Fibroblast of skin of right quadriceps (primary cell): ENCODE results near the gene MAGEA12.
"Not testable (repeated sequence)": the region's sequence is repeated elsewhere in the genome, so short reads cannot be mapped to it uniquely, and the experiment has no call there.

Source experiments
- DNase-seq: peaks from one replicate; pipeline ENCODE4 v3.0.0-alpha.2; 2013

The MAGEA12 gene

GRCh38 chrX:152766562-152766961 is 33.0 kb downstream of the MAGEA12 start:
- DNase-seq = not testable (repeated sequence)

GRCh38 chrX:152769549-152770289 is 36.2 kb downstream of the MAGEA12 start, which contains the start of gene MAGEA6:
TSS of gene MAGEA6 (minus strand) at chrX:152769689. CDS start at chrX:152767650, 2,039 bp downstream.
- DNase-seq = not testable (repeated sequence)

GRCh38 chrX:152787062-152787461 is 53.5 kb downstream of the MAGEA12 start:
- not testable (repeated sequence) for DNase-seq
